GM18519 (cell line): ENCODE results near the gene COIL.
"Not testable (repeated sequence)": the region's sequence is repeated elsewhere in the genome, so short reads cannot be mapped to it uniquely, and the experiment has no call there.

ENCODE experiments used
- ATAC-seq: cut with Tn5 transposase; IDR thresholded peaks from one replicate; pipeline ENCODE4 v1.9.1; 2021; ENCODE audit warnings: mild to moderate bottlenecking, moderate library complexity; ENCODE audit not compliant: unreplicated experiment, low FRiP score

Gene COIL, protein sequence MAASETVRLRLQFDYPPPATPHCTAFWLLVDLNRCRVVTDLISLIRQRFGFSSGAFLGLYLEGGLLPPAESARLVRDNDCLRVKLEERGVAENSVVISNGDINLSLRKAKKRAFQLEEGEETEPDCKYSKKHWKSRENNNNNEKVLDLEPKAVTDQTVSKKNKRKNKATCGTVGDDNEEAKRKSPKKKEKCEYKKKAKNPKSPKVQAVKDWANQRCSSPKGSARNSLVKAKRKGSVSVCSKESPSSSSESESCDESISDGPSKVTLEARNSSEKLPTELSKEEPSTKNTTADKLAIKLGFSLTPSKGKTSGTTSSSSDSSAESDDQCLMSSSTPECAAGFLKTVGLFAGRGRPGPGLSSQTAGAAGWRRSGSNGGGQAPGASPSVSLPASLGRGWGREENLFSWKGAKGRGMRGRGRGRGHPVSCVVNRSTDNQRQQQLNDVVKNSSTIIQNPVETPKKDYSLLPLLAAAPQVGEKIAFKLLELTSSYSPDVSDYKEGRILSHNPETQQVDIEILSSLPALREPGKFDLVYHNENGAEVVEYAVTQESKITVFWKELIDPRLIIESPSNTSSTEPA

DNA sequence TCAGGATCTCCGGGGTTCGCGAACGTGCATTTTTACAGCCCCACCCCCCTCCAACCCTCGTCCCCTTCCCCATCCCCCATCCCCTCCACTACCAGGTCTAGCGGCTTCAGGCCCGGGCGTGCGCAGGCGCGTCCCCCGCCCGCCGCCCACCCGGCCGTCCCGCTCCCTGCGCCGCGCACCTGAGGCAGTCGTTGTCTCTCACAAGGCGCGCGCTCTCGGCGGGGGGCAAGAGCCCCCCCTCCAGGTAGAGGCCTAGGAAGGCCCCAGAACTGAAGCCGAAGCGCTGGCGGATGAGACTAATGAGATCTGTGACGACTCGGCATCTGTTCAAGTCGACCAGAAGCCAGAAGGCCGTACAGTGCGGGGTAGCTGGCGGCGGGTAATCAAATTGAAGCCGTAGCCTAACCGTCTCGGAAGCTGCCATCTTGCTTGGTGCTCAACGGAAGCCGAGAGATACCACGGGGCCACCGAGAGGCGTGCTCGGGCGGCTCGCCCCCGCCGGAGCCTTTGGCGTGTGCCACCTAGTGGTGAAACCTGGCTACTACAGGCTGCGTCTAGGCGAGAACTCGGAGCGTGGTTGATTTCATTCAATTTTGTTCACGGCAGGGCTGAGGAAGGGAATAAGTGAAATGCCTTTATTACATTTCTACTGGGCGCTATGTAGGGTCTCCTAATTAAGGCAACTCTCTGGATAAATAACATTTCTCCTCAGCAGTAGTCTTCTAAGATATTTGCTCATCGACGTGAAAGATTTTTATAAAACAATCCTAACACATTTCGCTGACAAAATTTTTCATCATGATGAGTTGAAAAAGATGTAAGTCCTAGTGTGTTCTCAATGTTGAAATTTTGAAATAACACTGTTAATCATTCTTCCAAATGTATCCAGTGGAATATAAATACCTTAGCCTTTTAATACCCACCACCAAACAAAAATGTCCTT lies at the start of gene COIL:
Gene COIL, minus strand, starts transcription at position 455 of the 943 bp plus-strand sequence. Its CDS starts 31 bp downstream, at position 424.
- ATAC-seq: peak; percentile 87

DNA sequence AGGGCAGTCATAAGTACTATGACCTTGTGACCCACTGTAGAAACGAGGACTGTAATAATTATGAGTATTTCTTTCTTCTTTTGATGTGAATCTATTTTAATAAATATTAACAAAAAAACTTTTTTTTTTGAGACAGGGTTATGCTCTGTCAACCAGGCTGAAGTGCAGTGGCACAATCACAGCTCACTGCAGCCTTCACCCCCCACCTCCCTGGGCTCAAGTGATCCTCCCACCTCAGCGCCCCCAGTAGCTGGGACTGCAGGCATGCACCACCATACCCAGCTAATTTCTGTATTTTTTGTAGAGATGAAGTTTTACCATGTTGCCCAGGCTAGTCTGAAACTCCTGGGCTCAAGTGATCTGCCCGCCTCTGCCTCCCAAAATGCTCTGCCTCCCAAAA lies 49.6 kb upstream of the COIL start:
- no peak for ATAC-seq

DNA sequence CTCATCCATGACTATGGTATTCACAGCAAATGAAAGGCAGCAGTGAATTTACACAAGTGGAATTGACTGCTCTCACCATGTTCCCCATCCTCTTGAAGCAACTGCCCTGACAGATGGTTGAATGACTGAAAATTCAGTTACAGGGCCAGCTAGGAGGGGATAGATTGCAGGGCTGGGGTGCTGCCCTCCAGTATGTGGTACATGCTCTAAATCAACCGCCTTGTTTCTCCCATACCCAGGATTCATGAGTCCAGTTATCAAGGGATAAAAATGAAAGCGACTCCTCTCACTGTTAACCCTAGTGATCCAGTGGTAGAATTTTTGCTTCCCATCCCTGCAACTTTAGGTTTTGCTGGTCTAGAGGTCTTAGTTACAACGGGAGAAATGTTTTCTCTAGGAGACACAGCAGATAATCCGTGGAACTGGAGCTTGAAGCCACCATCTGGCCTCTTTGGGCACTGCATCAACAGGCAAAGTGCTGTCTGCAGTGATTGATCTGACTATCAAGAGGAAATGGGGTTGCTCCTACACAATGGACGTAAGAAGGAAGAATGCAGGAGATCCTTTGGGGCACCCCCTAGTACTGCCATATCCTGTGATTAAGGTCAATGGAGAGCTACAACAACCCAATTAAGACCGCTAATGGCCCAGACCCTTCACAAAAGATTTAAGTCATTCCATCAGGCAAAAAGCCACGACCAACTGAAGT lies 49.0 kb upstream of the COIL start:
- ATAC-seq: peak; percentile 51

DNA sequence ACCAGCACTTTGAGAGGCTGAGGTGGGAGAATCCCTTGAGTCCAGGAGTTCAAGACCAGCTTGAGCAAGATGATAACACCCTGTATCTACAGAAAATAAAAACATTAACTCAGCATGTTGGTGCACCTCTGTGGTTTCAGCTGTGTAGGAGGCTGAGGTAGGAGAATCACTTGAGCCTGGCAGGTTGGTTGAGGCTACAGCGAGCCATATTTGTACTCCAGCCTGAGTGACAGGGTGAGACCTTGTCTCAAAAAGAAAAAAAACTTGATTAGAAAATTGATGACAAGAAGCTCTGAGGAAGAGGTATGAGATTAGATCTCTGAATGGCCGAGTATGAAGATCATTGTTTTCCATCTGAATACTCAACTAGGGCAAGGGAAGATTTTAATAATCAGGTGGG lies 48.1 kb upstream of the COIL start:
- no peak for ATAC-seq

DNA sequence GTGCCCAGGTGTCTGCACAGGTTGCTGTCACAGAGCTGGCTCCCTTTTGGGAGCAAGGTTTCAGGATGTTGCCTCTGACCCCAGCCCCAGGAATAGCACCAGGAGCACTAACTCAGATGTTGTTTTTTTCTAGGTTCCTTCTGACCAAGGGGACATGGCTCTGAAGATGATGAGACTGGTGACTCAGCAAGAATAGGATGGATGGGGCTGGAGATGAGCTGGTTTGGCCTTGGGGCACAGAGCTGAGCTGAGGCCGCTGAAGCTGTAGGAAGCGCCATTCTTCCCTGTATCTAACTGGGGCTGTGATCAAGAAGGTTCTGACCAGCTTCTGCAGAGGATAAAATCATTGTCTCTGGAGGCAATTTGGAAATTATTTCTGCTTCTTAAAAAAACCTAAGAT lies 45.2 kb upstream of the COIL start:
- ATAC-seq: no peak

DNA sequence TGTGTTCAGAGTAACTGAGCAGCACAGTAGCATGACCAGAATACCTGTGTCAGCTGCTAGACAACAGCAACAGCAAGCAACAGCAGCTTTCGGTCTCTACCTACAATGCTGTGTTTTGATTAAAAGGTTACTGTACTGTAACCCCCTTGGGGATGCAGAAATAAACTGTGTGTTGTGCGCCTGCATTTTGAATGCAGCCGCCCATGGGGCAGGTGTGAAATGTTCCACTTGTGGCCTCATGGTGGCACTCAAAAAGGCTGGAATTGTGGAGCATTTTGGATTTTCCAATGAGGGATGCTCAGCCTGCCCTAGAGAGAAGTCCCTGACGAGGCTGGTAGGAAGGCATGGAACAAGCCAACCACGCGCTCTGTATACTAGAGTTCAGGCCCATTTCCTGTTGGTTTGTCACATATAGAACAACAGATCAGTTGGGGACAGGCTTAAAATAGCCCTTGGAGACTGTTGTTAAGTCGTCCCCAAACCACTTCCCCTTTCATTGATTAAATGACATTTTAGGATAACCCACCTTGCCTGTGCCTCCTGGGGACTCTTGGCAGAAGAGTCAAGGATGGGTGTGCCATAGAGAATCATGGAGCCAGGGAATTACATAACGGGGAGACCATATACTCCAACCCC lies 44.2 kb upstream of the COIL start:
- peak; percentile 68 for ATAC-seq

DNA sequence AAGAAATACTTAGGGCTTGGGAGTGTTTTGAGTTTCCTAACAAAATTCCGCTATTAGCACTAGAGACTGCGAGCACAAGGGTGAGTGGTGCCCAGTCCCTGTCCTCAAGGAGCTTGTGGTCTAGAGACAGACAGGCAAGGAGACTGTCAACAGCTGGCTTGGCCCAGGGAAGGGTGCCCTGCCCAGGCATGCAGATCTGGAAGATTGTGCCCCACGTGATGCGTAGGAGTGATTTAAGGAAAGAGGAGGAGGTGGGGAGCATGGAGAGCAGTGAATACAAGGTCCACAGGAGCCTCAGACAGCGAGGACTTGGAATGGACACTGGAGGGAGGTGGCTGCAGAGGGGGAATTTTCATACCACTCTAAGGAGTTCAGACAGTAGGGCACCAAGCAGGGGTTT lies 42.1 kb upstream of the COIL start:
- no peak for ATAC-seq

DNA sequence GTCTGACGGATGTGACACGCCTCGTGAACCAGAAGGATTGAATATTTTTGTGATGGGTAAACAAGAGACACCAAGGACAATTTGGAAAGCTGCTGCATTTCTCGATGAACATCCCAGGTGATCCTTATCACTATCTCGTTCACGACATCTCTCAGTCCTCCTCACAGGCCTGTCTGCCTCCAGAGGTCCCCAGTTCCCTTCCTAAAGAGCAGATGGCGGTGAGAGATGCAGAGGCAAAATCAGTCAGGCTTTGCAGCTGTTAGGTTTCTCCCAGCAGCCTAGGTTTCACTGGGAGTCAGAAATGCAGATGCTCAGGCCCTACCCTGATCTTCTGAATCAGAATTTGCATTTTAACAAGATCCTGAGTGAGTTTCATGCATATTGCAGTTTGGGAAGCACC lies 40.7 kb upstream of the COIL start:
- no peak for ATAC-seq

DNA sequence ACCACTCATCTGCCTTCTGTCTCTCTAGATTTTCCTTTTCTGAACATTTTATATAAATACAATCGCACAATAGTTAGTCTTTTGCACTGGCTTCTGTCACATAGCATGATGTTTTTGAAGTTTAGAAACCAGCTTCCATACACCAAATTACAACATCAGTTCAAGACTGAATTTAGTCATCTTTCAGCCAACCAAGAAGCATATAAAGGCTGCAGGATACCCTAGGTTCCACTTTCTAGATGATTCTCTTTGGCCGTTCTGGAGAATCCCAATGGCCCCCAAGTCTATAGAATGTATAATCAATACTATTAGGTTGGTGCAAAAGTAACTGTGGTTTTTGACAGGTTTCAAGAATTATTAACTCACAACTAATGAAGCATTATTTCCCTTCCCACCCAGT lies 36.5 kb upstream of the COIL start:
- ATAC-seq: no peak

DNA sequence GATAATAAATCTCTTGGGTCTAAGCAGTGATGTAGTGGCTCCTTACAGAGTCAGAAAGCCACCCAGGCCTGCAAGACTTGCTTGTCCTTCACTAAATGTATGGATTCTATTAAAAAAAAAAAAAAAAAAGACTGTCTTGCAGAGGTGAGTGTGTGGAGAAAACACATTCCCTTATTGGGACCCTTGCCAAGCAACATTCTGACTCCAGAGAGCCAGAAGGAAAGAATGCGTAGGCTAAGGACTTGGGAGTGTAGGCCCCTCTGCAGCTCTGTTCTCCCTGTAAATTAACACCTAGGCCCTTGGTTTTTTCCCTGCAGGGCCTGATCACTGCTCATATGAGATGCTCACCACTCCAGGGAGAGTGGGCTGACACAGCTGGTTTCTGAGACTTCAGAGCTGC lies 34.9 kb upstream of the COIL start:
- no peak for ATAC-seq

DNA sequence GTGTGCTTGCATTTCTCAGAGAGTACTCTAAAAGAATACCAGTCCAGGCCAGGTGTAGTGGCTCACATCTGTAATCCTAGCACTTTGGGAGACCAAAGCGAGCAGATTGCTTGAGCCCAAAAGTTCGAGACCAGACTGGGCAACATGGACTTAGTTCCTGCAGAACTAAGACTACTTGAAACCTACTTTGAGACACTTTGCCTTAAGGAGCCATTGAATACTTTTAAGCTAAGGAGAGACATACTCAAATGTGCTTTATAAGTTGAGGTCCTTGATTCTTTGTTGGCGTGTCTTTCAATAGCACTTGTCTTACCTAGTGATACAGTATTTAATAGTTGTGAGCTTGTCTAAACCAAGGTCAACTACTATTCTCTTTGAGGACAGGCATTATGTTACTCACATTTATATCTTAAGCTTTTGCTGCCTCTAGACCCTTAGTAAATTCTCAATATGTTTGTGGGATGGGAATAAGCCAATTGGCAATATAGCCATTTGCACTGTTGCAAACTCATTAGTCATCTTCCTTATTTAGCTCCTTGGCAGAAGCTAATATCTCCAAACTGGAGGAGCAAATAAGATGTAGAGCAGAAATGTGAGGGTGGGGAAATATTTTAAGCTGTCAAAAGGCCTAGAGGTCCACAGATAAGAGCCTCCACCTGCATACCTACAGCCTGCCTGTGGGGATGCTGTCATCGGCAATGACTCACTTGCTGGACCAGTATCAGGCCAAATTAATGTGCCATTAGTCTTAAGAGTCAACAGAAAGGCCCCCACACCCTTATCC lies 33.4 kb upstream of the COIL start:
- ATAC-seq: no peak

DNA sequence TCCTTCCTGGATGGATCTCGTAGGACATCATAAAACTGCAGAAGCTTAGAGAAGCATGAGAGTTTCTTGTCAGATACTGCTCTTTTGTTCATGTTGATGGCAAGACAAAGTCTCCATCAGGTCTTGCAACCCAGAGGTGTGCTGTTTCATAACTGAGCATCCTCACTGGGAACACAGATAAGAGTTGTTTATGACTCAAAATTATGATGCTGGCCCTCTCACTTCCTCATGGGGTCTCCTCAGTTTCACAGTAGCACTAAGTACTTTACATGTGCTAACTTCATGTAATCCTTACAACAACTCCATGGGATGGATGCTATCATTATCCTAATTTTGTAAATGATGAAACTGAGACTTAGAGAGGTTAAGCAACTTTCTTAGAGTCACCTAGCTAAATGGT lies 31.5 kb upstream of the COIL start:
- ATAC-seq: no peak

DNA sequence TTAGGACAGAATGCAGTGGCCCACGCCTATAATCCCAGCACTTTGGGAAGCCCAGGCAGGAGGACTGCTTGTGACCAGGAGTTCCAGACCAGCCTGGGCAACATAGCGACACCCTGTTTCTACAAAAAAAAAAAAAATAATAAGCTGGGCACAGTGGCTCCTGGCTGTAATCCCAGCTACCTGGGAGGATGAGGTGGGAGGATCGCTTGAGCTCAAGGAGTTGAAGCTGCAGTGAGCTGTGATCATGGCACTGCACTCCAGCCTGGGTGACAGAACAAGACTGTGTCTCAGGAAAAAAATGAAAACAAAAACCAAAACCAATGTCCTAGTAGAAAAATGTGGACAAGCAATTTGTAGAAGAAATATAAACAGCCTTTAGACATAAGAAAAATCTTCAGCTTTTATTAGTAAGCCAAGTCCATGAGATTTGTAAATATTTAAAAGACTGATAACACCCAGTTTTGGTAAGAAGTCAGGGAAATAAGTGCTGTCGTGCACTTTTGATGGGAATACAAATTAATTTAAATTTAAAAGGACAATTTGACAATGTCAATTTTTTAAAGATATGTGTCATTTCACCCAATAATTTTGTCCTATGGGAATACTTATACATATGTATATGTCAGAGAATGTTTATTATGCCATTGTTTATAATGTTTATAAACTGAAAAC lies 28.2 kb upstream of the COIL start:
- no peak for ATAC-seq

DNA sequence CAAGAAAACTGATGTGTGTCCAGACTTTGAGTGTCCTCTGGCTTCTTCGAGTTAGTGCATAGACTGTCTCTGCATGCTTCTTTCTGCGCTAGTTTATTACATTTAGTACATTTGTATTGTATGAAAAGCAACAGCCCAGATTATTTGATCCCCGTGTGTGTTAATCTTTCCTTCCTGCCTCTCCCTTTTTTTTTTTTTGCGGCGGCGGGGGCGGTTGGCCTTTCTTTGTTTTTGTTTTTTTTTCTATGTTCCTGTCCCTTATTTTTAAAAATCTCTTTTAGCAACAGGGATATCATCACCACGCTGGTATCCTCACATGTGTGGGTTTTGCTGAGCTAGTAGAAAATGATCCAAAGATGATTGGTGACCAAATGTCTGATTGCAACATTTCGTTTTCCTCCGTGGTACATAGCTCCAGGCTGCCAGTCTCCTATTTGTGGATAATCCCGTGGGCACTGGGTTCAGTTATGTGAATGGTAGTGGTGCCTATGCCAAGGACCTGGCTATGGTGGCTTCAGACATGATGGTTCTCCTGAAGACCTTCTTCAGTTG lies 26.5 kb upstream of the COIL start:
- ATAC-seq: no peak

DNA sequence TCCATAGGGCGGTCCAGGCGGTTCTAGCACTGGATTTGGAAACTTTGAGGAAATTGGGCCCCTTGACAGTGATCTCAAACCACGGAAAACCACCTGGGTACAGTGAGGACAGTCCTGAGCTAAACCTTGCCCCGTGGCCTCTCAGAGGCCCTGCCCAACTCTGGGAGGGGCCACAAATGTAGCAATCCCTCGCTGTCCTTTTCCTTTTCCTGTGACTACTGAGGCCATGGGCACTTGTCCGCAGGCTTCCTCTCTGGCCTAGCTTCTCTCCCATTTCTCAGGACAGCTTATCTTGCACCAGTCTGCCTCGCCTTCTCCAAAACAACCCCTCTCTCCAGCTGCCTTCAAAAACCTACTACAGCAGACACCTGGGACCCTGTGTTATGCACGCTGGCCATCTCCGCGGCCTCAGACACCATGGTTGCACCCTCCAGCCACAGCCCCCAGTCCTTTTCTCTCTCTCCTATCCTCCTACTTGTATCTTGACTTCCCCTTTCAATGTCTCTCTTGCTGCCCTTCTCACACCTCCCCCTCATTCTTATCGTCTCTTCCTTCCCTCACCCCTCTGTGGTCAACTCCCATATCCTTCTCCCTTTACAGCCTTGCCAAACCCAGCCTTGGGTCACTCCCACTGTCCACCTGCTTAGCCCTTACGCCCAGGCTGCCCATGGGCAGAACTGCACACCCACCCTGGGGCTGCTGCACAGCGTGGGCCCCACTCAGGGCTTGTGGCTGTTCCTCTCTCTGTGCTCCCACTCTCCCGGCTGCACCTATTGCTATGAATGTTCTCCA lies 24.7 kb upstream of the COIL start:
- ATAC-seq: no peak

DNA sequence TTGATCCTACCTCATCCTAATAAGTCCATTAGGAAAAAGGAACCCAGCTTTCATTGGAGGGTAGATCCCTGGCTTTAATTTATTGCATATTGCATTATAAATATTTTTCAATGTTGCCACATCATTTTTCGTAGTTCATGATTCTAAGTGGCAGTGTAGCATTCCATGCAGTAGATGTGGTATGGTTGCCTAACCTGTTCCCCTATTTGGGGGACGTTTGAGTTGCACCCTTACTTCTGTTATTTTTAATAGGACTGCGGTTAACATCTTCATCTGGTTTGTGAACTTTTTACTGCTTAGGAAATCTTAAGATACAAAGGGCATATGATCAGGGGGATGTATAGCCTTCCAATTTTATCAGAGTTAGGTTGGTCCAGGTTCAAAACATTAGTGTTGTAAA lies 22.5 kb upstream of the COIL start:
- no peak for ATAC-seq

DNA sequence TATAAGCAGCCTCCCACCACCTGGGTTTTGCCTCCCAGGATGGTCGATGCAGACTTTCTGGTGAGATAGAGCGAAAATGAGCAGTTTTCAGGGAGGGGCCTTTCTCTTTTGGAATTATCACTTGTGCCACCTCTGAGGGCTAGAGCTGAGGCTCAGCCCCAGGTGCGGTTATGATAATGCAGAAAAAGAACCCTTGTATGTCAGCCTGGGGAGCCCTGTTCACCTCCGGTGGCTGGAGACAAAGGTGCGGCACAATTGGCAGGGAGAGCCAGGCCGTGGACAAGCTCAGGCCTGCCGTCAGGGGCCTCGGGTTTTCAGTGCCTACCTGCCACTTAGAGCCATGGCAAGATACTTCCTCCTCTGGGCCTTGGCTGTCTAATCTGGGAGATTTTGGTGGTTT lies 21.5 kb upstream of the COIL start:
- ATAC-seq: no peak

DNA sequence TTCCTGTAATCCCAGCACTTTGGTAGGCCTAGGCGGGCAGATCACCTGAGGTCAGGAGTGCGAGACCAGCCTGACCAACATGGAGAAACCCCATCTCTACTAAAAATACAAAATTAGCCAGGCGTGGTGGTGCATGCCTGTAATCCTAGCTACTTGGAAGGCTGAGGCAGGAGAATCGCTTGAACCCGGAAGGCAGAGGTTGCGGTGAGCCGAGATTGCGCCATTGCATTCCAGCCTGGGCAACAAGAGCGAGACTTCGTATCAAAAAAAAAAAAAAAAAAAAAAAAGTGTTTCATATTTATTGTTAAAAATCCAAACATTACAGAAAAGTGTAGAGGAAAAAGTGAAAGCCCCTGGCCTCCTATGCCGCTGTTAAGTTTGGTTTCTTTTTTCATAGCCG lies 19.7 kb upstream of the COIL start:
- not testable (repeated sequence) for ATAC-seq
